Pancreas (tissue), 10 donors: ENCODE data around the gene GNAL. TPM values are rescaled to one million over a fixed set of nuclear protein-coding genes. Genes with fewer than 3 reads are reported as not detected.

ENCODE experiments used
- ATAC-seq, 4 donors: fragments of 200-7000 bp; cut with Tn5 transposase; one replicate each; pipeline versions ENCODE4 v1.8.0 to v1.9.1; 2020; ENCODE audit warnings: mild to moderate bottlenecking in 4 of 4, moderate library complexity in 4 of 4
- DNase-seq, 6 donors: peaks; one replicate each; pipeline ENCODE4 v3.0.0-alpha.2; 2020
- FAIRE-seq: peaks from 2 replicates; lab custom pipeline; 2012; peaks lifted over from hg19 to GRCh38; lab: Jason Lieb, UNC
- H3K27ac ChIP-seq, 4 donors: fragments of 200-600 bp; sonication (generic); 1 replicate in 3 of 4; 2 replicates in 1 of 4; pipeline versions ENCODE4 v1.5.0 to v1.8.0; 2020
- H3K27me3 ChIP-seq, 4 donors: fragments of 200-600 bp; one replicate each; pipeline ENCODE4 v1.8.0; 2021
- H3K36me3 ChIP-seq, 3 donors: fragments of 200-600 bp; sonication (generic) in 1 of 3; one replicate each; pipeline versions ENCODE4 v1.5.0 to v1.8.0; 2020 to 2021
- H3K4me1 ChIP-seq, 3 donors: fragments of 200-600 bp; one replicate each; pipeline ENCODE4 v1.8.0; 2021
- H3K4me3 ChIP-seq, 4 donors: fragments of 200-600 bp; sonication (generic) in 2 of 4; one replicate each; pipeline versions ENCODE4 v1.5.0 to v1.8.0; 2020 to 2021
- H3K9me3 ChIP-seq, 4 donors: fragments of 200-600 bp; one replicate each; pipeline ENCODE4 v1.8.0; 2021
- CTCF ChIP-seq, 4 donors: fragments of 200-600 bp; sonication (generic) in 3 of 4; IDR thresholded peaks; one replicate each; pipeline versions ENCODE4 v1.5.0 to v1.8.0; 2021; ENCODE audit warnings: antibody characterized with exemption in 4 of 4
- WGBS, 2 donors: extraction: QIAGEN DNeasy Blood & Tissue Kit; methylation state at CpG; one replicate each; pipeline ENCODE4 v1.1.7; 2013; 5-methylcytosine and 5-hydroxymethylcytosine counted together
- intact Hi-C, 3 donors: fragments of 100-400 bp; cut with DNase I; formaldehyde crosslinking; loops; one replicate each; pipeline versions ENCODE4 v1.11.1 to v1.14.2; 2022
- polyA plus RNA-seq, 2 donors: library from polyadenylated mRNA; stranded (reverse); fragments of 200-250 nt; gene quantifications; one replicate each; pipeline ENCODE4 v1.2.3, GENCODE V29; 2013
- total RNA-seq, 6 donors: library from RNA; stranded (reverse); fragmentation: NEBNext Ultra II Directional in 4 of 6; extraction: Animal tissue kit (Norgen Biotek cat#: 25700) in 4 of 6; gene quantifications; one replicate each; pipeline versions ENCODE4 v1.2.1 to v1.2.4, GENCODE V29; 2021 to 2023
- donor health status: healthy with polysubstance abuse.
- donor health status: DM: no; HTN: no; CAD: no; lungs with moderate emphysema.
- donor health status: DM: no; HTN: no; CAD: no.
- donor health status: control.
- donor health status: control.
- donor health status: Bipolar disorder and iron deficiency.
- donor health status: DM: yes; HTN: yes; CAD: no.
- donor health status: DM: no; HTN: no; CAD: no.
- donor health status: DM: no; HTN: no; CAD: no.
- donor health status: DM: yes; HTN: yes; CAD: no.

GNAL gene
- total and polyA plus RNA-seq, 8 donors = 0.22 to 2.2 (median 0.71) TPM

- Histone ChIP-seq H3K27ac (no peak overlapping the region), H3K4me3 (no peak overlapping the region), H3K36me3 (no peaks in the 10 kb centered on the region), H3K4me1 (no peaks in the 10 kb centered on the region), H3K9me3 (no peaks in the 10 kb centered on the region), H3K27me3 (no peaks in the 10 kb centered on the region)
- no peak for FAIRE-seq
- peak in 5 of 6 donors; percentile 23 to 88 (median 60) for DNase-seq
- intact Hi-C loops = no loop called here
- TF ChIP-seq CTCF (IDR thresholded peaks at IDR 0.05) = peak; percentile 72 to 87 (median 78)
- WGBS, 2 donors = 23% methylated on average over 32 of the region's 32 CpGs
- peak; percentile 77 to 95 (median 90) for ATAC-seq
These were observed 34.1 kb upstream of the GNAL start for GRCh38 chr18:11654736-11655605.

- DNase-seq (no peak), ATAC-seq (peak in 3 of 4 donors; percentile 37 to 50 (median 50)), FAIRE-seq (no peak)
- no peak overlapping the region for H3K4me3 ChIP-seq
- H3K9me3 ChIP-seq = no peaks in the 10 kb centered on the region
- 13 to 17% methylated on average over 5 of the region's 5 CpGs for whole genome bisulfite sequencing, 2 donors
- no peak overlapping the region for H3K27ac ChIP-seq
- no peaks in the 10 kb centered on the region for H3K27me3 ChIP-seq
- intact Hi-C loops = no loop called here
- no peak for TF ChIP-seq CTCF (IDR thresholded peaks at IDR 0.05)
- H3K36me3 ChIP-seq = no peaks in the 10 kb centered on the region
- H3K4me1 ChIP-seq = no peaks in the 10 kb centered on the region
These were observed 33.5 kb upstream of the GNAL start for GRCh38 chr18:11655606-11655932.

- no peak overlapping the region for H3K4me3 ChIP-seq
- H3K27me3 ChIP-seq = no peaks in the 10 kb centered on the region
- no peak for ATAC-seq
- no peak for TF ChIP-seq CTCF (IDR thresholded peaks at IDR 0.05)
- no peaks in the 10 kb centered on the region for H3K36me3 ChIP-seq
- DNase-seq = no peak
- no peaks in the 10 kb centered on the region for H3K4me1 ChIP-seq
- no peaks in the 10 kb centered on the region for H3K9me3 ChIP-seq
- H3K27ac ChIP-seq = no peak overlapping the region
- FAIRE-seq = no peak
- intact Hi-C loops = no loop called here
- 62 to 72% methylated on average over 9 of the region's 9 CpGs for WGBS, 2 donors
These were observed 31.9 kb upstream of the GNAL start for GRCh38 chr18:11657152-11657551.

DNA sequence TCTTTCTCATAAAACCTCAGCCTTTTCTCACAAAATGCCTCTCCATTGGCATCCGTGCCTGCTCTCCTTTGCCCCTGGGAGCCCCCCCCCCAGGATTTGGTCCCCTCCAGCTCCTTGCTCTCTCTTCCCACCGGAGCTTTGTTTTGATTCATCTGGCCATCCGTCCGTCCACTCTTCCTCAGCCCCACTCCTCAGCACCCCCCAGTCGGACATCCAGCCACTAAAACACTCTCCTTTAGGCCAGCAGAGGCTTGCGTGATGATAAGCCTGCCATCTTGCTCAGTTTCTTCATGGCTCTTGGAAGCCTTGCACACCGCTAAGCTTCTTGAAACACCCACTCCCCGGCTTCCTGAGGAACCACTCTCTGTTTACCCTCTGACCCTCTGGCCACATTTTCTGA, 31.5 kb upstream of the GNAL start:
- ATAC-seq (no peak), DNase-seq (no peak), FAIRE-seq (no peak)
- no peak overlapping the region for H3K4me3 ChIP-seq
- 71 to 75% methylated on average over 8 of the region's 8 CpGs for WGBS, 2 donors
- intact Hi-C loops = no loop called here
- no peaks in the 10 kb centered on the region for H3K9me3 ChIP-seq
- H3K27me3 ChIP-seq = no peaks in the 10 kb centered on the region
- H3K4me1 ChIP-seq = no peaks in the 10 kb centered on the region
- H3K27ac ChIP-seq = no peak overlapping the region
- H3K36me3 ChIP-seq = no peaks in the 10 kb centered on the region
- no peak for TF ChIP-seq CTCF (IDR thresholded peaks at IDR 0.05)

- Histone ChIP-seq H3K4me1 (no peaks in the 10 kb centered on the region), H3K27ac (no peak overlapping the region), H3K36me3 (no peaks in the 10 kb centered on the region), H3K4me3 (no peak overlapping the region), H3K9me3 (no peaks in the 10 kb centered on the region), H3K27me3 (no peaks in the 10 kb centered on the region)
- ATAC-seq (no peak), FAIRE-seq (no peak), DNase-seq (no peak)
- WGBS, 2 donors = 61 to 78% methylated on average over 5 of the region's 5 CpGs
- no peak for TF ChIP-seq CTCF (IDR thresholded peaks at IDR 0.05)
- intact Hi-C loops = no loop called here
These were observed 31.0 kb upstream of the GNAL start for GRCh38 chr18:11658019-11658418.
